Gastrocnemius medialis (tissue), 4 donors: Measurements from ENCODE around the gene SIGLEC9.

Experiments used
- CTCF ChIP-seq, 5 experiments: fragments of 450-650 bp in 3 of 5; fragments of 200-600 bp in 2 of 5; sonication (generic) in 2 of 5; IDR thresholded peaks in 4 of 5; conservative IDR thresholded peaks in 1 of 5; 1 replicate in 4 of 5; 2 replicates in 1 of 5; pipeline ENCODE4 v1.5.1; 2016 to 2019; ENCODE audit warnings: antibody characterized with exemption in 5 of 5, mild to moderate bottlenecking in 3 of 5, moderate library complexity in 3 of 5
- POLR2A ChIP-seq, 2 donors: fragments of 450-650 bp; IDR thresholded peaks; one replicate each; pipeline ENCODE4 v1.6.1; 2017; ENCODE audit warnings: antibody characterized with exemption in 2 of 2, mild to moderate bottlenecking in 2 of 2, moderate library complexity in 2 of 2

- TF ChIP-seq CTCF (IDR thresholded peaks at IDR 0.05 in 4 of 5, conservative IDR thresholded peaks at IDR 0.05 in 1 of 5) (no peak), POLR2A (IDR thresholded peaks at IDR 0.05) (no peak)
Observed at GRCh38 chr19:51096473-51097165, 28.1 kb upstream of the SIGLEC9 start.
